ENCODE data around the gene OBSCN.

DNA sequence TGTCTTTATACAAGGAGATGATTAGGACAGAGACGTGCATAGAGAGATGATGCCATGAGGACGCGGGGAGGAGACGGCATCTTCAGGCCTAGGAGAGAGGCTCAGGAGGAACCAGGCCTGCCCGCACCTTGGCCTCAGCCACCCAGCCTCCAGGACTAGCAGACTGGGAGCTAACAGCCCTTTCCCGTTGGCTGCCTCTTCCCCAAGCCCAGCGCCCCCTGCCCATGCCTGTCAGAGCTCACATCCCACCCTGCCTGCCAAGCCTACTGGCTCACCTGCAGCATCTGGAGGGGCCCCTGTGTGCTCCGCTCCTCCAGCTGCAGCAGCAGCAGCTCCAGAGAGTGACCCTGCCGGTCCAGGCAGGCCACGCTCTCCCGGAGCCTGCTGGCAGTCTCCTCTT, 202.8 kb downstream of the OBSCN start:
- TF ChIP-seq EZH2 (IDR thresholded peaks at IDR 0.05; ENCODE audit: insufficient read depth, low read length): no peak
- TF ChIP-seq, protein P1, sequence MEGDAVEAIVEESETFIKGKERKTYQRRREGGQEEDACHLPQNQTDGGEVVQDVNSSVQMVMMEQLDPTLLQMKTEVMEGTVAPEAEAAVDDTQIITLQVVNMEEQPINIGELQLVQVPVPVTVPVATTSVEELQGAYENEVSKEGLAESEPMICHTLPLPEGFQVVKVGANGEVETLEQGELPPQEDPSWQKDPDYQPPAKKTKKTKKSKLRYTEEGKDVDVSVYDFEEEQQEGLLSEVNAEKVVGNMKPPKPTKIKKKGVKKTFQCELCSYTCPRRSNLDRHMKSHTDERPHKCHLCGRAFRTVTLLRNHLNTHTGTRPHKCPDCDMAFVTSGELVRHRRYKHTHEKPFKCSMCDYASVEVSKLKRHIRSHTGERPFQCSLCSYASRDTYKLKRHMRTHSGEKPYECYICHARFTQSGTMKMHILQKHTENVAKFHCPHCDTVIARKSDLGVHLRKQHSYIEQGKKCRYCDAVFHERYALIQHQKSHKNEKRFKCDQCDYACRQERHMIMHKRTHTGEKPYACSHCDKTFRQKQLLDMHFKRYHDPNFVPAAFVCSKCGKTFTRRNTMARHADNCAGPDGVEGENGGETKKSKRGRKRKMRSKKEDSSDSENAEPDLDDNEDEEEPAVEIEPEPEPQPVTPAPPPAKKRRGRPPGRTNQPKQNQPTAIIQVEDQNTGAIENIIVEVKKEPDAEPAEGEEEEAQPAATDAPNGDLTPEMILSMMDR (IDR thresholded peaks at IDR 0.05; ENCODE audit: insufficient read depth, low read depth, low read length): no peak
